B cell (primary cell): Measurements from ENCODE around the gene EHD4. TPM values are rescaled to one million over a fixed set of nuclear protein-coding genes. Genes with fewer than 3 reads are reported as not detected.

ENCODE experiments used
- ATAC-seq: fragments of 200-7000 bp; cut with Tn5 transposase; one replicate; pipeline ENCODE4 v1.10.0; 2021; ENCODE audit warnings: low read depth, mild to moderate bottlenecking, moderate number of reproducible peaks, moderate library complexity
- CTCF ChIA-PET: fragments of 350-600 bp; sonication (Branson Sonifier 250); formaldehyde crosslinking; loops from one replicate; lab custom pipeline; 2021; ENCODE audit warnings: antibody characterized with exemption, inconsistent platforms; lab: Charles Lee
- POLR2A ChIA-PET: fragments of 350-600 bp; sonication (Branson Sonifier 250); formaldehyde crosslinking; loops from one replicate; lab custom pipeline; 2021; ENCODE audit warnings: antibody characterized with exemption; lab: Charles Lee
- DNase-seq: peaks from one replicate; pipeline ENCODE4 v3.0.0; 2013
- H2AFZ ChIP-seq: 2 replicates; pipeline ENCODE4 v1.6.1; 2012; ENCODE audit warnings: mild to moderate bottlenecking, low read depth, low read length; ENCODE audit not compliant: insufficient read depth, poor library complexity, severe bottlenecking
- H3K27ac ChIP-seq, 2 donors: 1 replicate in 1 of 2; 2 replicates in 1 of 2; pipeline ENCODE4 v1.5.1; 2012 to 2013; ENCODE audit warnings: low read length in 2 of 2, mild to moderate bottlenecking in 2 of 2, moderate library complexity in 1 of 2
- H3K27me3 ChIP-seq, 4 experiments: fragments of 200-600 bp in 1 of 4; sonication (generic) in 1 of 4; replicated peaks in 1 of 4; 1 replicate in 2 of 4; 2 replicates in 2 of 4; pipeline versions ENCODE4 v1.6.1 to v1.7.0; 2013 to 2016; ENCODE audit warnings: low read length in 3 of 4, mild to moderate bottlenecking in 2 of 4, mixed read lengths in 1 of 4, moderate library complexity in 1 of 4; ENCODE audit not compliant: insufficient read depth in 4 of 4, control insufficient read depth in 3 of 4; ENCODE audit errors: control extremely low read depth in 1 of 4
- H3K36me3 ChIP-seq, 2 experiments: replicated peaks in 1 of 2; 1 replicate in 1 of 2; 2 replicates in 1 of 2; pipeline versions ENCODE4 v1.6.1 to v1.7.1; 2013; ENCODE audit warnings: low read length in 1 of 2; ENCODE audit not compliant: insufficient read depth in 2 of 2, control insufficient read depth in 1 of 2; ENCODE audit errors: control extremely low read depth in 1 of 2, extremely low read depth in 1 of 2
- H3K4me1 ChIP-seq, 2 donors: fragments of 200-600 bp in 1 of 2; sonication (generic) in 1 of 2; 1 replicate in 1 of 2; 2 replicates in 1 of 2; pipeline versions ENCODE4 v1.5.1 to v1.6.1; 2013 to 2017; ENCODE audit warnings: low read length in 2 of 2; ENCODE audit not compliant: control insufficient read depth in 2 of 2, insufficient read depth in 2 of 2
- H3K4me2 ChIP-seq: replicated peaks from 2 replicates; pipeline ENCODE3; 2012; ENCODE audit warnings: mild to moderate bottlenecking, low read depth, low read length; ENCODE audit not compliant: poor library complexity, severe bottlenecking
- H3K4me3 ChIP-seq, 5 experiments: fragments of 200-600 bp in 1 of 5; sonication (generic) in 1 of 5; 1 replicate in 3 of 5; 2 replicates in 2 of 5; pipeline versions ENCODE4 v1.5.1 to v1.7.0; 2011 to 2016; ENCODE audit warnings: low read length in 4 of 5, mild to moderate bottlenecking in 4 of 5, low read depth in 2 of 5, control low read depth in 1 of 5, moderate library complexity in 1 of 5; ENCODE audit not compliant: insufficient read depth in 1 of 5; ENCODE audit errors: control extremely low read depth in 1 of 5, extremely low read depth in 1 of 5
- H3K79me2 ChIP-seq: fragments of 200-600 bp; sonication (generic); one replicate; pipeline ENCODE4 v1.6.0; 2016; ENCODE audit warnings: low read length; ENCODE audit not compliant: control insufficient read depth, insufficient read depth
- H3K9ac ChIP-seq: fragments of 200-600 bp; sonication (generic); 2 replicates; pipeline ENCODE4 v1.6.1; 2017; ENCODE audit warnings: mild to moderate bottlenecking, low read length, moderate library complexity
- H3K9me3 ChIP-seq, 3 donors: one replicate each; pipeline versions ENCODE4 v1.6.1 to v1.7.1; 2013; ENCODE audit warnings: low read length in 2 of 3; ENCODE audit not compliant: control insufficient read depth in 2 of 3, insufficient read depth in 1 of 3; ENCODE audit errors: control extremely low read depth in 1 of 3
- H4K20me1 ChIP-seq: 2 replicates; pipeline ENCODE4 v1.6.0; 2012; ENCODE audit warnings: mild to moderate bottlenecking, low read length; ENCODE audit not compliant: insufficient read depth, control insufficient read depth, poor library complexity, severe bottlenecking
- H3K27ac Mint-ChIP-seq: one replicate; pipeline ENCODE4 v1.8.0; 2021; ENCODE audit warnings: mixed read lengths
- H3K27me3 Mint-ChIP-seq: one replicate; pipeline ENCODE4 v1.8.0; 2021; ENCODE audit warnings: mixed read lengths
- H3K4me1 Mint-ChIP-seq: one replicate; pipeline ENCODE4 v1.8.0; 2021; ENCODE audit warnings: mixed read lengths
- H3K4me3 Mint-ChIP-seq: one replicate; pipeline ENCODE4 v1.8.0; 2021; ENCODE audit warnings: mixed read lengths
- H3K9me3 Mint-ChIP-seq: one replicate; pipeline ENCODE4 v1.8.0; 2022; ENCODE audit warnings: mixed read lengths; ENCODE audit not compliant: insufficient read depth
- EZH2 ChIP-seq: IDR thresholded peaks from 2 replicates; pipeline ENCODE4 v1.6.1; 2012; ENCODE audit warnings: borderline replicate concordance, low read depth, mild to moderate bottlenecking, moderate library complexity, low read length; ENCODE audit not compliant: insufficient read depth, poor library complexity, severe bottlenecking
- WGBS: methylation state at CpG from one replicate; pipeline ENCODE4 v1.1.5; 2013; ENCODE audit warnings: missing lambda C conversion rate; ENCODE audit not compliant: insufficient coverage; 5-methylcytosine and 5-hydroxymethylcytosine counted together
- intact Hi-C: fragments of 100-400 bp; cut with micrococcal nuclease; formaldehyde crosslinking; loops from one replicate; pipeline ENCODE4 v1.10.0; 2022
- polyA plus RNA-seq: library from polyadenylated mRNA; depleted of rRNA; stranded (reverse); fragments of >200 nt; gene quantifications from 2 replicates; pipeline ENCODE4 v1.2.3, GENCODE V29; 2012
- total RNA-seq, 2 donors: library from RNA; stranded (reverse); fragments of 120-200 nt in 1 of 2; gene quantifications; 1 replicate in 1 of 2; 2 replicates in 1 of 2; pipeline versions ENCODE4 v1.2.3 to v1.2.4, GENCODE V29; 2013 to 2022
- TF ChIP-seq, protein P1 (sequence below): fragments of 200-600 bp; IDR thresholded peaks from one replicate; pipeline ENCODE4 v1.8.0; 2022; ENCODE audit warnings: antibody characterized with exemption, mild to moderate bottlenecking

The EHD4 gene
- total and polyA plus RNA-seq, 2 donors (not counting 1 experiment from before 2014, with no cell fraction given): 3.1 to 12.7 TPM

DNA sequence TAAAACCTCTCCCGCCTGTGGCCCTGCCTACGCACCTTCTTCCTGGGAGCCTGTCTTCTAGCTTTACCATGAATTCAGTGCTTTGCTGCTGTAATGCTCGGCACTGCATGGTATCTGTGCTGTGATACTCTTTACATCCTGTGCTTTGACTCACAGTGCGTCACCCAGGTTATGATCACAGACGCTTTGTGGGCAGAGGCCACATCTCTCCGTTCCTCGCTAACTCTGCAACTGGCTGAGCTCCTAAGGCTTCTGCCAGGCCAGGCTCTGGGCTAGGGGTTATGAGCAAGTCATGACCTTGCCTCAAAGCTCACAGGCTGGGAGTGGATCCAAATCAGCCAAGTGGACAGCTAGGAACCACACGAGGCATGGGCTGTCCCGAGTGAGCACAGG lies 101.7 kb downstream of the EHD4 start:
- ChIA-PET POLR2A (no interaction called here), CTCF (no interaction called here)
- Histone ChIP-seq H3K4me2 (no peak overlapping the region), H2AFZ (no peak overlapping the region), H3K4me1 (peaks cover 0 to 3% of the 10 kb centered on the region in 2 donors), H4K20me1 (no peaks in the 10 kb centered on the region), H3K27me3 (peaks cover 0 to 5% (median 0%) of the 10 kb centered on the region in 4 experiments), H3K79me2 (no peaks in the 10 kb centered on the region), H3K27ac (no peak overlapping the region), H3K36me3 (no peaks in the 10 kb centered on the region), H3K4me3 (no peak overlapping the region), H3K9ac (no peak overlapping the region), H3K9me3 (no peaks in the 10 kb centered on the region)
- DNase-seq (no peak), ATAC-seq (no peak)
- Mint-ChIP-seq H3K9me3 (no peaks in the 10 kb centered on the region), H3K4me3 (no peak overlapping the region), H3K27ac (no peak overlapping the region), H3K27me3 (peaks cover 7% of the 10 kb centered on the region), H3K4me1 (peaks cover under 1% of the 10 kb centered on the region)
- intact Hi-C loops: no loop called here
- no peak for TF ChIP-seq EZH2
- TF ChIP-seq, protein P1, sequence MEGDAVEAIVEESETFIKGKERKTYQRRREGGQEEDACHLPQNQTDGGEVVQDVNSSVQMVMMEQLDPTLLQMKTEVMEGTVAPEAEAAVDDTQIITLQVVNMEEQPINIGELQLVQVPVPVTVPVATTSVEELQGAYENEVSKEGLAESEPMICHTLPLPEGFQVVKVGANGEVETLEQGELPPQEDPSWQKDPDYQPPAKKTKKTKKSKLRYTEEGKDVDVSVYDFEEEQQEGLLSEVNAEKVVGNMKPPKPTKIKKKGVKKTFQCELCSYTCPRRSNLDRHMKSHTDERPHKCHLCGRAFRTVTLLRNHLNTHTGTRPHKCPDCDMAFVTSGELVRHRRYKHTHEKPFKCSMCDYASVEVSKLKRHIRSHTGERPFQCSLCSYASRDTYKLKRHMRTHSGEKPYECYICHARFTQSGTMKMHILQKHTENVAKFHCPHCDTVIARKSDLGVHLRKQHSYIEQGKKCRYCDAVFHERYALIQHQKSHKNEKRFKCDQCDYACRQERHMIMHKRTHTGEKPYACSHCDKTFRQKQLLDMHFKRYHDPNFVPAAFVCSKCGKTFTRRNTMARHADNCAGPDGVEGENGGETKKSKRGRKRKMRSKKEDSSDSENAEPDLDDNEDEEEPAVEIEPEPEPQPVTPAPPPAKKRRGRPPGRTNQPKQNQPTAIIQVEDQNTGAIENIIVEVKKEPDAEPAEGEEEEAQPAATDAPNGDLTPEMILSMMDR: no peak
- WGBS: 72% methylated on average over 9 of the region's 9 CpGs

DNA sequence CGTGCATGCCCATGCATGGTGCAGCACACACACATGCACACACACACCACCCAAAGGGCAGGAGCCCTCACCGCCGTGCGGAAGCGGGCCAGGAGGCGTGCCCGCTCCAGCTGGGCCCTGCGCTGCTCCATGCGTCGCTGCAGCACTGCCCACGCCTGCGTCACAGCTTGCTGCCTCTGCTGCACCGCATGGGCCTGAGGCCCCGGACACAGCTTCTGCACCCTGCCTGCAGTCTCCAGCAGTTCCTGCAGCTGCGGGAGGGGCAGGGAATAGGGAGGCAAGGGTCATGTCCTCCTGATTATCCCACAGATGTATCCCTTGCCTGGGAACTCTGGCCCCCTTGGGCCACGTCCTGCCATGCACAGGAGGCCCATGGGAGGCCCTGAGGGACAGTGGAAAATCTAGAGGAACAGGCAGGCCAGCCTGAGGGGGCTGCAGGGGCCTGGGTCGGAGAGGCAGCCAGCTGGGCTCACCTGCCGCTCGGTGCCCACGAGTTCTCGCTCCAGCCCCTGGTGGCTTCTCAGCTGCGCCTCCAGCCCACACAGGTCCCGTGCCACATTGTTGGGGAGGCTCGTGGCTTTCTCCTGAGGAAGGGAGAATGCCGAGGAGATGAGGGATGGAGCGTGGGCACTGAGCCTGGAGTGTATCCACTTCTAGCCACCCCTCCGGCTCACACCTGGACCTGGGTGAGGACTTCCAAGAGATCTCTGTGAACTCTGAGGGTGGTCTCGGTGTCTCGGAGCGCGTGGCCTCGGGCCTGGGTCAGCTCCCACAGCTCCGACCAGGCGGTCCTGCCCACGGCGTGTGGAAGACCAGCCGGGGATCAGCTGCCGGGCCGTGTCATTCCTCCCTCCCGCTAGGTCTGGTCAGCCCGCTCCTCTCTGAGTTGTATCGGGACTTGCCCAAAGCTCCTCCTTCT lies 102.3 kb downstream of the EHD4 start:
- intact Hi-C loops: no loop called here
- H3K4me2 ChIP-seq: no peak overlapping the region
- 93% methylated on average over 42 of the region's 42 CpGs for WGBS
- ChIA-PET CTCF (no interaction called here), POLR2A (no interaction called here)
- H4K20me1 ChIP-seq: no peaks in the 10 kb centered on the region
- H3K4me1 ChIP-seq: no peaks in the 10 kb centered on the region
- Mint-ChIP-seq H3K27me3 (peaks cover 7% of the 10 kb centered on the region), H3K9me3 (no peaks in the 10 kb centered on the region), H3K4me3 (no peak overlapping the region), H3K27ac (no peak overlapping the region), H3K4me1 (no peaks in the 10 kb centered on the region)
- H3K36me3 ChIP-seq: no peaks in the 10 kb centered on the region
- no peak for ATAC-seq
- peaks cover 0 to 4% (median 0%) of the 10 kb centered on the region in 4 experiments for H3K27me3 ChIP-seq
- H3K4me3 ChIP-seq: no peak overlapping the region
- no peak overlapping the region for H3K9ac ChIP-seq
- H3K27ac ChIP-seq: no peak overlapping the region
- no peak overlapping the region for H2AFZ ChIP-seq
- H3K79me2 ChIP-seq: no peaks in the 10 kb centered on the region
- no peak for DNase-seq
- no peak for TF ChIP-seq EZH2
- TF ChIP-seq, protein P1: no peak
- H3K9me3 ChIP-seq: no peaks in the 10 kb centered on the region
